Kidney (tissue), 14 donors: ENCODE data around the gene BLACAT1. TPM values are rescaled to one million over a fixed set of nuclear protein-coding genes. Genes with fewer than 3 reads are reported as not detected.

Source experiments
- DNase-seq, 5 donors: peaks; one replicate each; pipeline ENCODE4 v3.0.0-alpha.2; 2013 to 2020
- FAIRE-seq: peaks from 2 replicates; lab custom pipeline; 2012; peaks lifted over from hg19 to GRCh38; lab: Jason Lieb, UNC
- H3K27ac ChIP-seq, 2 donors: one replicate each; pipeline ENCODE4 v1.7.0; 2013; ENCODE audit warnings: low read depth in 2 of 2, low read length in 2 of 2, inconsistent platforms in 1 of 2
- H3K27me3 ChIP-seq: one replicate; pipeline ENCODE4 v1.7.1; 2013; ENCODE audit warnings: low read length, inconsistent platforms; ENCODE audit not compliant: control insufficient read depth, insufficient read depth
- H3K36me3 ChIP-seq, 3 donors: one replicate each; pipeline versions ENCODE4 v1.7.0 to v1.7.1; 2013; ENCODE audit warnings: low read length in 3 of 3, control low read depth in 1 of 3, inconsistent platforms in 1 of 3; ENCODE audit not compliant: insufficient read depth in 3 of 3, control insufficient read depth in 2 of 3
- H3K4me1 ChIP-seq, 3 donors: one replicate each; pipeline versions ENCODE4 v1.7.0 to v1.7.1; 2013; ENCODE audit warnings: low read length in 3 of 3, inconsistent platforms in 1 of 3, low read depth in 1 of 3; ENCODE audit not compliant: control insufficient read depth in 2 of 3, insufficient read depth in 2 of 3
- H3K4me3 ChIP-seq, 3 donors: one replicate each; pipeline versions ENCODE4 v1.7.0 to v1.8.1; 2013; ENCODE audit warnings: low read length in 3 of 3, control low read depth in 1 of 3, inconsistent platforms in 1 of 3
- H3K9ac ChIP-seq, 3 donors: one replicate each; pipeline versions ENCODE4 v1.7.0 to v1.7.1; 2013; ENCODE audit warnings: low read length in 3 of 3, control low read depth in 1 of 3, inconsistent platforms in 1 of 3
- H3K9me3 ChIP-seq, 3 donors: one replicate each; pipeline versions ENCODE4 v1.7.0 to v1.7.1; 2013; ENCODE audit warnings: low read length in 3 of 3, control low read depth in 1 of 3, inconsistent platforms in 1 of 3; ENCODE audit not compliant: control insufficient read depth in 2 of 3, insufficient read depth in 1 of 3
- CTCF ChIP-seq: IDR thresholded peaks from 3 replicates; pipeline ENCODE4 v1.5.1; 2012; ENCODE audit warnings: mild to moderate bottlenecking, moderate library complexity, borderline replicate concordance; ENCODE audit not compliant: insufficient read depth; ENCODE audit errors: extremely low read depth
- intact Hi-C: fragments of 100-400 bp; cut with DNase I; formaldehyde crosslinking; loops from one replicate; pipeline ENCODE4 v1.11.1; 2022
- polyA plus RNA-seq: library from polyadenylated mRNA; stranded (reverse); fragments of 350-450 nt; fragmentation: Illumina TruSeq; extraction: RNeasy Lipid Tissue Mini Kit (QIAGEN cat#74804); gene quantifications from one replicate; pipeline ENCODE4 v1.2.3, GENCODE V29; 2014; ENCODE audit warnings: low read depth, low replicate concordance; ENCODE audit not compliant: insufficient read depth
- total RNA-seq: library from RNA; stranded (reverse); fragmentation: NEBNext Ultra II Directional; extraction: Animal tissue kit (Norgen Biotek cat#: 25700); gene quantifications from one replicate; pipeline ENCODE4 v1.2.1, GENCODE V29; 2021
- donor health status: control.
- donor health status: control.
- donor health status: control.
- donor health status: control.
- donor health status: control.
- donor health status: DM: yes; HTN: yes; CAD: no.
- donor health status: Normal renal cell carcinoma (clear cell type).

BLACAT1 gene
- total and polyA plus RNA-seq, 2 donors from 2014 or later = 0.37 to 4.3 TPM

- Histone ChIP-seq H3K4me1 (peaks cover 0 to 10% (median 5%) of the 10 kb centered on the region in 3 donors), H3K9me3 (no peaks in the 10 kb centered on the region), H3K4me3 (no peak overlapping the region), H3K36me3 (no peaks in the 10 kb centered on the region), H3K27ac (no peak overlapping the region), H3K27me3 (no peaks in the 10 kb centered on the region), H3K9ac (no peak overlapping the region)
- intact Hi-C loops = loop anchor here (5.0 to 10.0 kb wide), 3 partner anchors 39 to 91 kb away; no protein-coding TSS in a partner anchor
- DNase-seq (peak in 4 of 5 donors; percentile 74 to 91 (median 78)), FAIRE-seq (no peak)
- TF ChIP-seq CTCF = peak; percentile 85
Measured at GRCh38 chr1:205488074-205488723, 32.4 kb upstream of the BLACAT1 start.

GRCh38 chr1:205486258-205486657 lies 30.4 kb upstream of the BLACAT1 start:
- TF ChIP-seq CTCF = no peak
- no peak for FAIRE-seq
- intact Hi-C loops = loop anchor here (5.0 to 10.0 kb wide), 3 partner anchors 41 to 89 kb away; no protein-coding TSS in a partner anchor

GRCh38 chr1:205484985-205485967 lies 29.4 kb upstream of the BLACAT1 start:
- Histone ChIP-seq H3K4me1 (no peaks in the 10 kb centered on the region), H3K9ac (no peak overlapping the region), H3K27ac (no peak overlapping the region), H3K27me3 (no peaks in the 10 kb centered on the region), H3K4me3 (no peak overlapping the region), H3K9me3 (no peaks in the 10 kb centered on the region), H3K36me3 (no peaks in the 10 kb centered on the region)
- FAIRE-seq = no peak
- intact Hi-C loops = loop anchor here (5.0 to 10.0 kb wide), 3 partner anchors 42 to 88 kb away; no protein-coding TSS in a partner anchor
- DNase-seq = peak; percentile 79 to 88 (median 86)
- TF ChIP-seq CTCF = peak; percentile 94

More at GRCh38 chr1:205486258-205486657, 30.4 kb upstream of the BLACAT1 start:
- Histone ChIP-seq H3K9me3 (no peaks in the 10 kb centered on the region), H3K4me3 (no peak overlapping the region), H3K27me3 (no peaks in the 10 kb centered on the region), H3K36me3 (no peaks in the 10 kb centered on the region), H3K4me1 (no peaks in the 10 kb centered on the region), H3K9ac (no peak overlapping the region), H3K27ac (no peak overlapping the region)
- no peak for DNase-seq
